H1 (cell line): ENCODE measurements around the gene CD300H. TPM values are rescaled to one million over a fixed set of nuclear protein-coding genes. Genes with fewer than 3 reads are reported as not detected.

Experiments used
- CTCF ChIA-PET: fragments of 300-600 bp; sonication (Branson Sonifier 250); formaldehyde crosslinking; loops from one replicate; lab custom pipeline; 2021; ENCODE audit not compliant: partially characterized antibody; lab: Charles Lee
- POLR2A ChIA-PET: fragments of 300-600 bp; sonication (Branson Sonifier 250); formaldehyde crosslinking; loops from one replicate; lab custom pipeline; 2021; ENCODE audit warnings: inconsistent platforms; ENCODE audit not compliant: partially characterized antibody; lab: Charles Lee
- DNase-seq, 2 experiments: peaks; one replicate each; pipeline versions ENCODE4 v3.0.0 to v3.0.0-alpha.2; 2010 to 2022; ENCODE audit warnings: low spot score in 2 of 2, low read depth in 1 of 2, mixed read lengths in 1 of 2
- FAIRE-seq: peaks from 2 replicates; lab custom pipeline; 2011; peaks lifted over from hg19 to GRCh38; lab: Jason Lieb, UNC
- H2AFZ ChIP-seq: 2 replicates; pipeline ENCODE4 v1.8.1; 2012; ENCODE audit warnings: low read length, inconsistent platforms
- H2AK5ac ChIP-seq: 2 replicates; pipeline ENCODE4 v1.6.1; 2013; ENCODE audit warnings: low read depth, low read length
- H2BK120ac ChIP-seq: replicated peaks from 2 replicates; pipeline ENCODE3; 2013; ENCODE audit warnings: low read depth, low read length, inconsistent platforms
- H2BK12ac ChIP-seq: 2 replicates; pipeline ENCODE4 v1.6.1; 2013; ENCODE audit warnings: low read depth, low read length
- H2BK15ac ChIP-seq: 2 replicates; pipeline ENCODE4 v1.6.1; 2013; ENCODE audit warnings: low read length
- H2BK20ac ChIP-seq: 2 replicates; pipeline ENCODE4 v1.6.1; 2013; ENCODE audit warnings: low read length
- H2BK5ac ChIP-seq: 2 replicates; pipeline ENCODE4 v1.6.1; 2013; ENCODE audit warnings: low read depth, low read length
- H3K14ac ChIP-seq: 2 replicates; pipeline ENCODE4 v1.6.1; 2013; ENCODE audit warnings: inconsistent platforms; ENCODE audit not compliant: insufficient read length
- H3K18ac ChIP-seq: 2 replicates; pipeline ENCODE4 v1.6.1; 2013; ENCODE audit warnings: low read length; ENCODE audit errors: extremely low read depth
- H3K23ac ChIP-seq: 2 replicates; pipeline ENCODE4 v1.6.1; 2013; ENCODE audit warnings: inconsistent platforms; ENCODE audit not compliant: insufficient read length
- H3K23me2 ChIP-seq: 2 replicates; pipeline ENCODE4 v1.6.1; 2013; ENCODE audit warnings: low read depth, low read length
- H3K27ac ChIP-seq: 2 replicates; pipeline ENCODE4 v1.6.1; 2011; ENCODE audit warnings: low read depth, low read length, inconsistent platforms
- H3K27me3 ChIP-seq, 4 experiments: replicated peaks in 1 of 4; 1 replicate in 1 of 4; 2 replicates in 3 of 4; pipeline versions ENCODE4 v1.6.1 to v1.8.1; 2011 to 2013; ENCODE audit warnings: low read length in 3 of 4, mild to moderate bottlenecking in 3 of 4, inconsistent platforms in 2 of 4, mixed read lengths in 2 of 4, moderate library complexity in 1 of 4; ENCODE audit not compliant: control insufficient read depth in 3 of 4, insufficient read depth in 3 of 4; ENCODE audit errors: extremely low read depth in 1 of 4
- H3K36me3 ChIP-seq, 4 experiments: 2 replicates each; pipeline versions ENCODE4 v1.6.1 to v1.8.1; 2011 to 2013; ENCODE audit warnings: mild to moderate bottlenecking in 4 of 4, low read length in 3 of 4, moderate library complexity in 2 of 4, control low read depth in 1 of 4, inconsistent platforms in 1 of 4; ENCODE audit not compliant: insufficient read depth in 4 of 4, control insufficient read depth in 2 of 4
- H3K4ac ChIP-seq: replicated peaks from 2 replicates; pipeline ENCODE3; 2013; ENCODE audit warnings: low read length, low read depth, mixed read lengths, inconsistent platforms; ENCODE audit not compliant: insufficient read length
- H3K4me1 ChIP-seq, 4 experiments: replicated peaks in 1 of 4; 1 replicate in 1 of 4; 2 replicates in 3 of 4; pipeline versions ENCODE4 v1.6.1 to v1.8.1; 2011 to 2013; ENCODE audit warnings: low read length in 3 of 4, inconsistent platforms in 2 of 4, mixed read lengths in 1 of 4; ENCODE audit not compliant: insufficient read depth in 4 of 4, control insufficient read depth in 3 of 4
- H3K4me2 ChIP-seq, 2 experiments: 2 replicates each; pipeline versions ENCODE4 v1.6.1 to v1.8.1; 2011 to 2013; ENCODE audit warnings: low read depth in 2 of 2, low read length in 2 of 2, control low read depth in 1 of 2, inconsistent platforms in 1 of 2, mild to moderate bottlenecking in 1 of 2; ENCODE audit not compliant: insufficient read depth in 1 of 2
- H3K4me3 ChIP-seq, 4 experiments: fragments of 200-600, 300-600 bp in 1 of 4; sonication (generic), shearing (Covaris generic), sonication (Bioruptor Twin) in 1 of 4; 2 replicates each; pipeline versions ENCODE4 v1.5.1 to v1.8.1; 2011 to 2016; ENCODE audit warnings: low read length in 4 of 4, low read depth in 3 of 4, control low read depth in 2 of 4, inconsistent platforms in 2 of 4, mild to moderate bottlenecking in 2 of 4, mixed read lengths in 1 of 4, moderate library complexity in 1 of 4; ENCODE audit not compliant: insufficient read depth in 2 of 4; ENCODE audit errors: extremely low read depth in 1 of 4
- H3K56ac ChIP-seq: replicated peaks from 2 replicates; pipeline ENCODE3; 2013; ENCODE audit warnings: low read depth, mild to moderate bottlenecking, mixed read lengths, low read length, inconsistent platforms; ENCODE audit not compliant: insufficient read length
- H3K79me1 ChIP-seq: 2 replicates; pipeline ENCODE4 v1.6.1; 2013; ENCODE audit warnings: low read depth, low read length, control low read depth
- H3K79me2 ChIP-seq, 2 experiments: 2 replicates each; pipeline versions ENCODE4 v1.6.1 to v1.8.1; 2012 to 2013; ENCODE audit warnings: low read length in 2 of 2, mild to moderate bottlenecking in 2 of 2, inconsistent platforms in 1 of 2; ENCODE audit not compliant: insufficient read depth in 2 of 2, control insufficient read depth in 1 of 2
- H3K9ac ChIP-seq, 4 experiments: replicated peaks in 1 of 4; 1 replicate in 1 of 4; 2 replicates in 3 of 4; pipeline versions ENCODE4 v1.6.1 to v1.8.1; 2011 to 2013; ENCODE audit warnings: low read depth in 3 of 4, low read length in 3 of 4, control low read depth in 2 of 4, mild to moderate bottlenecking in 2 of 4, moderate library complexity in 2 of 4, inconsistent platforms in 1 of 4; ENCODE audit errors: extremely low read depth in 1 of 4
- H3K9me3 ChIP-seq, 2 experiments: 2 replicates each; pipeline versions ENCODE4 v1.6.1 to v1.8.1; 2012 to 2013; ENCODE audit warnings: mild to moderate bottlenecking in 2 of 2, moderate library complexity in 2 of 2, control low read depth in 1 of 2, inconsistent platforms in 1 of 2, low read depth in 1 of 2, low read length in 1 of 2, mixed read lengths in 1 of 2; ENCODE audit not compliant: insufficient read depth in 2 of 2
- H4K20me1 ChIP-seq, 2 experiments: replicated peaks in 1 of 2; 2 replicates each; pipeline versions ENCODE3 to v1.8.1; 2011 to 2013; ENCODE audit warnings: inconsistent platforms in 2 of 2, low read length in 2 of 2, mild to moderate bottlenecking in 1 of 2; ENCODE audit not compliant: insufficient read depth in 2 of 2, control insufficient read depth in 1 of 2
- H4K5ac ChIP-seq: 2 replicates; pipeline ENCODE4 v1.6.1; 2013; ENCODE audit warnings: low read length, low read depth, mixed read lengths, inconsistent platforms; ENCODE audit not compliant: insufficient read length
- H4K8ac ChIP-seq: 2 replicates; pipeline ENCODE4 v1.8.0; 2013; ENCODE audit warnings: mild to moderate bottlenecking, moderate library complexity, low read length, inconsistent platforms; ENCODE audit not compliant: insufficient read depth; ENCODE audit errors: extremely low read depth
- H4K91ac ChIP-seq: replicated peaks from 2 replicates; pipeline ENCODE3; 2013; ENCODE audit warnings: low read length, mixed read lengths, inconsistent platforms; ENCODE audit not compliant: insufficient read length
- CHD1 ChIP-seq: IDR thresholded peaks from 2 replicates; pipeline ENCODE4 v1.6.1; 2012; ENCODE audit warnings: low read depth, low read length, improper control_type of control experiment
- EZH2 ChIP-seq: fragments of 200-600 bp; sonication (generic); IDR thresholded peaks from 2 replicates; pipeline ENCODE4 v1.7.1; 2012; ENCODE audit warnings: low read depth, mild to moderate bottlenecking, moderate library complexity, low read length, inconsistent platforms; ENCODE audit not compliant: severe bottlenecking
- GTF2F1 ChIP-seq: IDR thresholded peaks from 2 replicates; pipeline ENCODE4 v1.6.1; 2012; ENCODE audit warnings: low read depth, low read length, improper control_type of control experiment, borderline replicate concordance
- PHF8 ChIP-seq: fragments of 200-600 bp; sonication (generic); conservative IDR thresholded peaks from 2 replicates; pipeline ENCODE4 v1.7.1; 2012; ENCODE audit warnings: low read depth, mild to moderate bottlenecking, inconsistent platforms, low read length, moderate library complexity
- POLR2AphosphoS5 ChIP-seq: IDR thresholded peaks from 2 replicates; pipeline ENCODE4 v1.6.1; 2011; ENCODE audit warnings: low read depth, low read length
- SIX5 ChIP-seq: IDR thresholded peaks from 2 replicates; pipeline ENCODE4 v1.6.1; 2011; ENCODE audit warnings: mild to moderate bottlenecking, low read depth, low read length
- SP1 ChIP-seq: IDR thresholded peaks from 2 replicates; pipeline ENCODE4 v1.6.1; 2011; ENCODE audit warnings: low read depth, low read length
- SUZ12 ChIP-seq: fragments of 200-600 bp; sonication (generic); IDR thresholded peaks from 2 replicates; pipeline ENCODE4 v1.6.1; 2012; ENCODE audit warnings: mild to moderate bottlenecking, inconsistent platforms, low read length, moderate library complexity, mixed read lengths
- TAF7 ChIP-seq: optimal IDR thresholded peaks from 2 replicates; pipeline ENCODE3; 2011; ENCODE audit warnings: low read depth, mild to moderate bottlenecking, inconsistent platforms, low read length, moderate library complexity, borderline replicate concordance
- WGBS, 2 experiments: shearing (Covaris generic) in 1 of 2; methylation state at CpG; one replicate each; pipeline versions ENCODE4 v1.1.6 to v1.1.7; 2013 to 2015; ENCODE audit warnings: low lambda C conversion rate in 2 of 2, mixed read lengths in 2 of 2, inconsistent platforms in 1 of 2, low coverage in 1 of 2, missing lambda C conversion rate in 1 of 2; ENCODE audit not compliant: insufficient replicate concordance in 2 of 2, insufficient coverage in 1 of 2, insufficient read length in 1 of 2; ENCODE audit errors: extremely low coverage in 1 of 2, missing lambda C conversion rate in 1 of 2; 5-methylcytosine and 5-hydroxymethylcytosine counted together
- polyA plus RNA-seq, 7 experiments: library from polyadenylated mRNA; depleted of rRNA in 3 of 7; stranded (reverse) in 5 of 7; unstranded in 2 of 7; fragments of >200 nt in 5 of 7; fragments of 200-250 nt in 2 of 7; gene quantifications; 1 replicate in 5 of 7; 2 replicates in 1 of 7; 4 replicates in 1 of 7; pipeline versions ENCODE4 v1.2.1 to v1.2.3, GENCODE V29; 2011 to 2013; ENCODE audit warnings: missing spikeins in 2 of 7, mixed read lengths in 2 of 7
- total RNA-seq: library from RNA; stranded (reverse); fragmentation: NEBNext Ultra II Directional; extraction: Animal tissue kit (Norgen Biotek cat#: 25700); gene quantifications from 2 replicates; pipeline ENCODE4 v1.2.1, GENCODE V29; 2021
- TF ChIP-seq, protein P1 (sequence below): IDR thresholded peaks from 2 replicates; pipeline ENCODE4 v1.6.1; 2012; ENCODE audit warnings: inconsistent platforms

CD300H gene
- total and polyA plus RNA-seq, 2 of the 8 experiments (the other 6 are each of a cell fraction or from before 2014, with no cell fraction given): not detected

GRCh38 chr17:74605361-74605760, 38.1 kb upstream of the CD300H start:
- no peak overlapping the region for H3K4ac ChIP-seq
- ChIA-PET CTCF (interaction anchor here (1.1 to 2.1 kb wide), 4 partner anchors 35 to 226 kb away, joined by 3 to 7 read pairs (median 4); no protein-coding TSS in a partner anchor), POLR2A (interaction anchor here (0.6 kb wide), 1 partner anchor 14 kb away, joined by 3 read pairs; the partner anchor contains the start of gene CD300LD)
- H3K9me3 ChIP-seq: no peaks in the 10 kb centered on the region
- H2BK20ac ChIP-seq: no peak overlapping the region
- H3K18ac ChIP-seq: no peak overlapping the region
- H3K27ac ChIP-seq: no peak overlapping the region
- no peak overlapping the region for H2BK15ac ChIP-seq
- FAIRE-seq: no peak
- DNase-seq: no peak
- no peak overlapping the region for H2BK12ac ChIP-seq
- no peak overlapping the region for H3K23ac ChIP-seq
- H3K14ac ChIP-seq: no peak overlapping the region
- no peaks in the 10 kb centered on the region for H3K79me2 ChIP-seq
- H4K20me1 ChIP-seq: peaks cover 0 to 1% of the 10 kb centered on the region in 2 experiments
- no peak overlapping the region for H2AK5ac ChIP-seq
- no peak overlapping the region for H3K9ac ChIP-seq
- no peak overlapping the region for H4K5ac ChIP-seq
- H4K91ac ChIP-seq: no peak overlapping the region
- H4K8ac ChIP-seq: no peak overlapping the region
- no peak overlapping the region for H2BK120ac ChIP-seq
- H3K4me1 ChIP-seq: no peaks in the 10 kb centered on the region
- H3K23me2 ChIP-seq: no peaks in the 10 kb centered on the region; the same call in 1 of the 2 replicates
- H3K4me2 ChIP-seq: no peak overlapping the region
- H3K79me1 ChIP-seq: no peaks in the 10 kb centered on the region
- no peak overlapping the region for H2AFZ ChIP-seq
- no peaks in the 10 kb centered on the region for H3K36me3 ChIP-seq
- no peak overlapping the region for H3K56ac ChIP-seq
- H3K4me3 ChIP-seq: no peak overlapping the region
- H2BK5ac ChIP-seq: no peak overlapping the region
- 87% methylated on average over 10 of the region's 10 CpGs; no CpG with 5 or more reads in 1 of the 2 experiments for WGBS, 2 experiments
- peaks cover 0 to 3% (median under 1%) of the 10 kb centered on the region in 4 experiments; a peak in 2 of 7 replicates for H3K27me3 ChIP-seq
- TF ChIP-seq EZH2 (no peak), GTF2F1 (no peak), POLR2AphosphoS5 (no peak), CHD1 (no peak), TAF7 (no peak), SIX5 (no peak), PHF8 (no peak), SUZ12 (no peak), SP1 (no peak)
- TF ChIP-seq, protein P1, sequence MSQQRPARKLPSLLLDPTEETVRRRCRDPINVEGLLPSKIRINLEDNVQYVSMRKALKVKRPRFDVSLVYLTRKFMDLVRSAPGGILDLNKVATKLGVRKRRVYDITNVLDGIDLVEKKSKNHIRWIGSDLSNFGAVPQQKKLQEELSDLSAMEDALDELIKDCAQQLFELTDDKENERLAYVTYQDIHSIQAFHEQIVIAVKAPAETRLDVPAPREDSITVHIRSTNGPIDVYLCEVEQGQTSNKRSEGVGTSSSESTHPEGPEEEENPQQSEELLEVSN: no peak
